GM18907 (cell line): ENCODE results near the gene MRPL3.

Experiments
- ATAC-seq: cut with Tn5 transposase; IDR thresholded peaks from one replicate; pipeline ENCODE4 v1.9.1; 2021; ENCODE audit warnings: mild to moderate bottlenecking, moderate library complexity; ENCODE audit not compliant: unreplicated experiment

Gene MRPL3

GRCh38 chr3:131421301-131421700, 81.5 kb downstream of the MRPL3 start:
- no peak for ATAC-seq

GRCh38 chr3:131417751-131418150, 85.0 kb downstream of the MRPL3 start:
- no peak for ATAC-seq
